H1 (cell line): ENCODE data around the gene SLC26A4. TPM values are rescaled to one million over a fixed set of nuclear protein-coding genes. Genes with fewer than 3 reads are reported as not detected.

Experiments used
- ATF3 ChIP-seq: IDR thresholded peaks from 2 replicates; pipeline ENCODE4 v1.6.1; 2011; ENCODE audit warnings: low read depth, mild to moderate bottlenecking, low read length; ENCODE audit not compliant: insufficient read depth
- CHD7 ChIP-seq: fragments of 300-600 bp; sonication (generic); IDR thresholded peaks from 2 replicates; pipeline ENCODE4 v1.7.1; 2012; ENCODE audit warnings: low read length, moderate library complexity, mild to moderate bottlenecking, inconsistent platforms; ENCODE audit not compliant: insufficient replicate concordance
- polyA plus RNA-seq, 7 experiments: library from polyadenylated mRNA; depleted of rRNA in 3 of 7; stranded (reverse) in 5 of 7; unstranded in 2 of 7; fragments of >200 nt in 5 of 7; fragments of 200-250 nt in 2 of 7; gene quantifications; 1 replicate in 5 of 7; 2 replicates in 1 of 7; 4 replicates in 1 of 7; pipeline versions ENCODE4 v1.2.1 to v1.2.3, GENCODE V29; 2011 to 2013; ENCODE audit warnings: missing spikeins in 2 of 7, mixed read lengths in 2 of 7
- total RNA-seq: library from RNA; stranded (reverse); fragmentation: NEBNext Ultra II Directional; extraction: Animal tissue kit (Norgen Biotek cat#: 25700); gene quantifications from 2 replicates; pipeline ENCODE4 v1.2.1, GENCODE V29; 2021

The SLC26A4 gene
- total and polyA plus RNA-seq, 2 of the 8 experiments (the other 6 are each of a cell fraction or from before 2014, with no cell fraction given): 0.11 to 0.35 TPM

- TF ChIP-seq CHD7 (no peak), ATF3 (no peak)
These were observed 28.8 kb upstream of the SLC26A4 start (continued) for GRCh38 chr7:107631588-107632491.
